LNCaP clone FGC (cell line): ENCODE data around the gene TAF11.

Source experiments
- DNase-seq: peaks from one replicate; pipeline ENCODE4 v3.0.0-alpha.2; 2011; ENCODE audit warnings: low read depth
- H3K4me3 ChIP-seq: 2 replicates; pipeline ENCODE4 v1.5.1; 2011; ENCODE audit warnings: mild to moderate bottlenecking, low read depth, low read length, control low read depth
- TF ChIP-seq, protein P1 (sequence below): IDR thresholded peaks from 2 replicates; pipeline ENCODE4 v1.5.1; 2012; ENCODE audit warnings: mild to moderate bottlenecking; ENCODE audit not compliant: control insufficient read depth, insufficient read depth; ENCODE audit errors: extremely low read depth

The TAF11 gene

DNA sequence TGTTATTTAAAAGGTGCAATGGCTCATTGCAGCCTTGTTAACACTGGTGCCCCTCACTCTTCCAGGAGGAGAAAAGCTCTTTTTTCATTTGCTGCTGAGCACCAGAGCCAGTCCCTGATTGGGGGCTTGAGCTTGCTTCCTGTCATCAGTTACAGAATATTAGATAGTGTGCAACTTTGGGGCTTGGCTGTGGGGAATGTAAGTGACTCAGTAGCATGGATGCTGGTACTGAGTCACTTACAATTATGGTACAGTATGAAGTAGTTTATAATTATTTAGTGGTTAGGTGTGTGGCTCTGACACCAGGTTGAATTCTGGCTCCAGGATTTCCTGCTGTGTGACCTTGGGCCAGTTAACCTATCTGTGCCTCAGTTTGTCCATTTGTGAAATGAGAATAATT, 38.8 kb upstream of the TAF11 start:
- TF ChIP-seq, protein P1, sequence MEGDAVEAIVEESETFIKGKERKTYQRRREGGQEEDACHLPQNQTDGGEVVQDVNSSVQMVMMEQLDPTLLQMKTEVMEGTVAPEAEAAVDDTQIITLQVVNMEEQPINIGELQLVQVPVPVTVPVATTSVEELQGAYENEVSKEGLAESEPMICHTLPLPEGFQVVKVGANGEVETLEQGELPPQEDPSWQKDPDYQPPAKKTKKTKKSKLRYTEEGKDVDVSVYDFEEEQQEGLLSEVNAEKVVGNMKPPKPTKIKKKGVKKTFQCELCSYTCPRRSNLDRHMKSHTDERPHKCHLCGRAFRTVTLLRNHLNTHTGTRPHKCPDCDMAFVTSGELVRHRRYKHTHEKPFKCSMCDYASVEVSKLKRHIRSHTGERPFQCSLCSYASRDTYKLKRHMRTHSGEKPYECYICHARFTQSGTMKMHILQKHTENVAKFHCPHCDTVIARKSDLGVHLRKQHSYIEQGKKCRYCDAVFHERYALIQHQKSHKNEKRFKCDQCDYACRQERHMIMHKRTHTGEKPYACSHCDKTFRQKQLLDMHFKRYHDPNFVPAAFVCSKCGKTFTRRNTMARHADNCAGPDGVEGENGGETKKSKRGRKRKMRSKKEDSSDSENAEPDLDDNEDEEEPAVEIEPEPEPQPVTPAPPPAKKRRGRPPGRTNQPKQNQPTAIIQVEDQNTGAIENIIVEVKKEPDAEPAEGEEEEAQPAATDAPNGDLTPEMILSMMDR = no peak
- no peak for DNase-seq
- no peak overlapping the region for H3K4me3 ChIP-seq

DNA sequence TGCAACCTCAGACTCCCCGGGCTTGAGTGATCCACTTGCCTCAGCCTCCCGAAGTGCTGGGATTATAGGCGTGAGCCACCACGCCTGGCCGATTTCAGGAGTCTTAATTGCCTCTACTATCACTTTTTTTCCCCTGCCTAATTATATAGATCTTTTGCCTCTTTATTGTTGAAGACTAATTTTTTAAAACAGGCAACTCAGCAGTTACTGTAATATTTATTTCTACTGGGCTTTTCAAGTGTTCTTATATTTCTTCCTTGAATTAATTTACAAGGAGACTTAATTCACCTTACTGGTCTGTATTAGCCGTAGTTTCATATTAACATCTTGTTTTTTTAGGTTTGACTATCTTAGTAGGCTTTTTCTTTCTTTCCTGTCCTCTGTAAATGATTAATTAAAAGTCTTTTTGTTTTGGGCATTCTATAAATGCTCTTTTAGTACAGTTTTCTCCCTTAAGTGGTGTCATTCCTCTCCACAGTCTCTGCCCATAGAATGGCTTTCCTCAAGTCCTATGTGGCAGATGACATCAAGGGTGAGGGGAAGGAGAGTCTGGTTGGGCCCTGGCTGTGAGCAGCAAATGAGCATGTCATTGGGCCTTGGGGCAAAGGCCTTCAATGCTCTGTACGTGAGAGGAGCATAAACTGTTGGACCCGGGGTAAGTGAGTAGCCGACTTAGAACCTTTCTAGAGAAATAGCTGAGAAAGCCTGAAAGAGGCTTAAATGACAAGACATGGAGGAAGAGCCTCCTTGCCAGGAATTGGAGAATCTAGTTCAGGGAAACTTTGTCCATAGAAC, 37.2 kb upstream of the TAF11 start:
- H3K4me3 ChIP-seq = no peak overlapping the region
- no peak for DNase-seq
- TF ChIP-seq, protein P1 = no peak

DNA sequence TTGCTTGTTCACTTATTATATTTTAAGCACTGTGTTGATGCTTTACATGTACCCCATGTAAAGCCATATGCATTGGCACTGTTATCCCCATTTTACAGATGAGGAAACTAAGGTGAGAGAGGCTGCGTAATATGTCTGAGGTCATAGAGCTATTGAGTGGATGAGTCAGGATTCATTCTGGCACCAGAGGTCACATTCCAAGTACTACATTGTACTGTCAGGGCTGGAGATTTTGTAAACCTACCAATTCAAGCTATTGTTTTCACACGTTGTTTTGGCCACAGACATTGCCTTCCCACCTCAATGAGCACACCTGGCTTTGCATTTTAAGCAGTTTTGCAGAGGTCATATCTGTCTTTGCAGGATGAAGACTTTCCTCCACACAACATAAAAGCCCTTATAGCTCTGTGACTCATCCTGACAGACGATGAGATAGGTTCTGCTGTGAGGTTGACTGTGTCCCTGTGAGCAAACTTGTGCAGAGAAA, 34.4 kb upstream of the TAF11 start:
- no peak overlapping the region for H3K4me3 ChIP-seq
- TF ChIP-seq, protein P1 = no peak
- no peak for DNase-seq

DNA sequence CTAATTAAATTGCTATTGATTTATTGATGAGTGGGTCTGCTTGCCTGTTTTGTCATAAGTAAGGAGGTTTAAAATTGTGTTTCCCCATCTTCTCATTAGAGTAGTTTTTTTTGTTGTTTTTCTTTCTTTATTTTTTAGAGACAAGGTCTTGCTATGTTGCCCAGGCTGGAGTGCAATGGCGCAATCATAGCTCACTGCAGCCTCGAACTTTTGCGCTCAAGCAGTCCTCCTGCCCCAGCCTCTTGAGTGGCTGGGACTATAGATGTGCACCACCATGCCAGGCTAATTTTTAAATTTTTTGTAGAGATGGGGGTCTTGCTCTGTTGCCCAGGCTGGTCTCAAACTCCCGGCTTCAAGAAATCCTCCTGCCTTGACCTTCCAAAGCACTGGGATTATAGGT, 32.3 kb upstream of the TAF11 start:
- DNase-seq = no peak
- no peak overlapping the region for H3K4me3 ChIP-seq
- TF ChIP-seq, protein P1 = no peak

DNA sequence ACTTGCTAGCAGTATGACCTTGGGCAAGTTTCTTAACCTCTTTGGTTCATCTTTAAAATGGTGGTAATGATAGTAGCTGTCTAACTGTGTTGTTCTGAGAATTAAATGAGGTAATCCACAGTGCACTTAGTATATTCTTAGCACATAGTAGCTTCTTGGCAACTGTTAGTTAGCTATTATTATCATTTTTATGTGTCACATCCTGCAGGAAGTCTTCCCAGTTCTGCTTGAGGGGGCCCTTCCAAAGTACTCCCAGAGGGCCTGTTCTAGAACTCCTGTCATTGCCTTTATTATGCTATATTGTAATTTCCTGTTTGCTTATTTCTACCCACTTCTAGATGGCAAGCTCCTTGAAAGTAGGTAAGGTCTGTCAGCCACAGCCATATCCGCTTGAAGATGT, 31.8 kb upstream of the TAF11 start:
- no peak for DNase-seq
- H3K4me3 ChIP-seq = no peak overlapping the region
- TF ChIP-seq, protein P1 = no peak

DNA sequence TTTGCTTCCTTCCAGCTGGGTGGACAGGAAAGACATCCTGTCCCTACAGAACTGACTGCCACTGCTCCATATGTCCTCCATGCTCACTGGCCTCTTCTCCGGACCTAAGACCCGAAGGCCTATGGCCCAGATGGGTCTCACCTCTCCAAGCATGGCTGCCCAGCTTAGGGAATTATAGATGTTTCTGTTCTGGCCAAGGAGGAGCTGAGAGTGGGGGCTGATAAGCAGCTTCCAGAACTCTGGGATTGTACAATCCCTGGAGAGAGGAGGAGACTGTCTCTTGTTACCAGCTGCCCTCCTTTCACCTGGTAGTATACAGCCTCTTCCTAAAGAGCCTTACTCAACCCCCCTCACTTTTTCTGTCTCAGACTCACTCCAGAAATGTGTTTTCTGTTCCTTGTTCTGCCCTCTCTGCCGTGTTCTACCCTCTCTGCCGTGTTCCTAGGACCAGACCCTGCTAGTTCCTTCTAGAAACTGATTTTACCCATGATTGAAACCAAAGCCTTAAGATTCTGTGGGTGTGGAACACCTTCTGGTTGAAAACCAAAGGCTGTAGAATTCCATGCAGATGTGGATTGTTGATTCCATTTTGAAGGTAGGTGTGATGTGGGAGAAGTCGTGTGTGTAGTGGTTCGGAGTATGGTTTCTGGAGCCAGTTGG, 29.9 kb upstream of the TAF11 start:
- TF ChIP-seq, protein P1 = no peak
- no peak overlapping the region for H3K4me3 ChIP-seq
- no peak for DNase-seq
